ENCODE data around the gene PRDM10. TPM values are rescaled to one million over a fixed set of nuclear protein-coding genes. Genes with fewer than 3 reads are reported as not detected.
"Not testable (repeated sequence)": the region's sequence is repeated elsewhere in the genome, so short reads cannot be mapped to it uniquely, and the experiment has no call there.

The PRDM10 gene
- total RNA-seq, 2 experiments from 2014 or later, result 14.3 to 15.9 TPM

DNA sequence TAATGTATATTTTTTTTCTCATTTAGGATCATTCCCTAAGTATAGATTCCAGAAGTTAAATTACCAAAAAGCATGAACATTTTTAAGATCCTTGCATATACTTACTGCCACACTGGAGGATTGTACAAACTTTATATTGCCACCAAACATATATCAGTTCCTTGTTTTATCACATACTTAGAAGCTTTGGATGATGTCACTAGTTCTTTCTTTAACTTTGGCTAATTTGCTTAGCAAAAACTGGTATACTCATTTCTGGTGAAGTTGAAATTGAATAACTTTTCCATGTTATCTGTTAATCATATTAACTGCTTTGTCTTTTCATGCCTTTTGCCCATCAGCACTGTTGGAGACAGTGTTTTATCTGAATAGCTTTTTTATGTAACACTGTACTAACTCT is 31.6 kb upstream of the PRDM10 start:
- ATAC-seq (no peak), DNase-seq (no peak)
- POLR2A ChIA-PET, result interaction anchor here (0.7 kb wide), 1 partner anchor 193 kb away, joined by 3 read pairs; no protein-coding TSS in a partner anchor
- Mint-ChIP-seq H3K4me3 (no peak overlapping the region), H3K9me3 (ENCODE audit: insufficient read depth) (no peaks in the 10 kb centered on the region), H3K27me3 (ENCODE audit: low read depth) (peaks cover 6% of the 10 kb centered on the region), H3K36me3 (ENCODE audit: low read depth) (no peaks in the 10 kb centered on the region), H3K27ac (no peak overlapping the region), H3K4me1 (ENCODE audit: low read depth) (no peaks in the 10 kb centered on the region)
- CTCF ChIA-PET, result interaction anchor here (1.0 kb wide), 1 partner anchor 23 kb away, joined by 3 read pairs; no protein-coding TSS in a partner anchor

DNA sequence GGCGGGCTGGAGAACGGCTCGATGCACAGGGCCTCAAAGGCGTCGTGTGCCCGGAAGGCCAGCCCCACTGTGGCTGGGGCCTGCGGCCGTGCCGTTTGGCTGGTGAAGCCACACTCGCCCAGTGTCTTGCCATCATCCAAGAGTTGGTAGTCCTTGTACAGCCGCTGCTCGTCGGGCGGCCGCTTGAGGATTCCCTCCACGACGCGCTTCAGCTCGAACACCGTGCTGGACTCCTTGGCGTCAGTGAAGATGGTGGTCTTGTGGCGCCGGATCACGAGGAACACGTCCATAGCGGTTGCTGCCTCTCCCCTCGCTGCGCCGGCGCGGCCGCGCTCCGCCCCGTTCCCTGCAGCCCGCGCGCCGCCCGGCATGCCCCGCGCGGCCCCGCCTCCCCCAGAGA is 30.3 kb upstream of the PRDM10 start:
- no peaks in the 10 kb centered on the region for H3K36me3 Mint-ChIP-seq (ENCODE audit: low read depth)
- H3K9me3 Mint-ChIP-seq (ENCODE audit: insufficient read depth), result no peaks in the 10 kb centered on the region
- peaks cover 4% of the 10 kb centered on the region for H3K27me3 Mint-ChIP-seq (ENCODE audit: low read depth)
- H3K4me1 Mint-ChIP-seq (ENCODE audit: low read depth), result no peaks in the 10 kb centered on the region
- ChIA-PET POLR2A (interaction anchor here (0.6 kb wide), 1 partner anchor 135 kb away, joined by 4 read pairs; no protein-coding TSS in a partner anchor), CTCF (no interaction called here)
- H3K4me3 Mint-ChIP-seq, result no peak overlapping the region
- no peak overlapping the region for H3K27ac Mint-ChIP-seq
- ATAC-seq (no peak), DNase-seq (no peak)

DNA sequence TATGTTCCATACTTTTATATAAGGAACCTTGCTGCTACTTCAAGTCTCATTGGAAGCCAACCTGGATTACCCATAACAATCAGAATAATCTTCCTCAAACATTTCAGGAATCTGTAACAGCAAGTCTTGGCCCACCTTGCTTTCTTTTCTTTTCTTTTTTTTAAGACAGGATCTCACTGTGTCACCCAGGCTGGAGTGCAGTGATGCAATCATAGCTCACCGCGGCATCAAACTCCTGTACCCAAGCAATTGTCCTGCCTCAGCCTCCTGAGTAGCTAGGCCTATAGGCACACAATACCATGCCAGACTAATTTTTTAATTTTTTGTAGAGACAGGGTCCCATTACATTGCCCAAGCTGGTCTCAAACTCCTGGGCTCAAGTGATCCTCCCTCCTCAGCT is 29.3 kb upstream of the PRDM10 start:
- Mint-ChIP-seq H3K27ac (no peak overlapping the region), H3K36me3 (ENCODE audit: low read depth) (no peaks in the 10 kb centered on the region), H3K4me3 (no peak overlapping the region), H3K9me3 (ENCODE audit: insufficient read depth) (no peaks in the 10 kb centered on the region), H3K4me1 (ENCODE audit: low read depth) (no peaks in the 10 kb centered on the region), H3K27me3 (ENCODE audit: low read depth) (peaks cover 4% of the 10 kb centered on the region)
- DNase-seq, result no peak
- ChIA-PET POLR2A (no interaction called here), CTCF (no interaction called here)
- no peak for ATAC-seq

DNA sequence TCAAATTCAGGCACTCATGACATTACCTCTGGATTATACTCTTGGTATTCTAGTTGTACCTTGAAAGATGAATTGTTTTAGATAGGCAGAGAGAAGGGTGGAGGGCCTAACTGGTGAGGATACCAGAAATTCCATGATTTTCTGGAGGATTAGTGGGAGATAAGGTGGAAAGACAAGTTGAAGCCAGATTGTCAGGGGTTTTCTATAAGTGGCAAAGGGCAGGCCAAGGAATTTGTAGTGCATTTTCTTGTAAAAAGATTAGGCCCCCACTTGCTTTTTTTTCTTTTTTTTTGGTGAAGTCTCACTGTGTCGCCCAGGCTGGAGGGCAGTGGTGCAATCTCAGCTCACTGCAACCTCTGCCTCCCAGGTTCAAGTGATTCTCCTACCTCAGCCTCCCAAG is 28.4 kb upstream of the PRDM10 start:
- ChIA-PET CTCF (no interaction called here), POLR2A (no interaction called here)
- Mint-ChIP-seq H3K36me3 (ENCODE audit: low read depth) (no peaks in the 10 kb centered on the region), H3K4me1 (ENCODE audit: low read depth) (no peaks in the 10 kb centered on the region), H3K9me3 (ENCODE audit: insufficient read depth) (no peaks in the 10 kb centered on the region), H3K27me3 (ENCODE audit: low read depth) (peaks cover 4% of the 10 kb centered on the region), H3K4me3 (no peak overlapping the region), H3K27ac (no peak overlapping the region)
- DNase-seq (no peak), ATAC-seq (no peak)

DNA sequence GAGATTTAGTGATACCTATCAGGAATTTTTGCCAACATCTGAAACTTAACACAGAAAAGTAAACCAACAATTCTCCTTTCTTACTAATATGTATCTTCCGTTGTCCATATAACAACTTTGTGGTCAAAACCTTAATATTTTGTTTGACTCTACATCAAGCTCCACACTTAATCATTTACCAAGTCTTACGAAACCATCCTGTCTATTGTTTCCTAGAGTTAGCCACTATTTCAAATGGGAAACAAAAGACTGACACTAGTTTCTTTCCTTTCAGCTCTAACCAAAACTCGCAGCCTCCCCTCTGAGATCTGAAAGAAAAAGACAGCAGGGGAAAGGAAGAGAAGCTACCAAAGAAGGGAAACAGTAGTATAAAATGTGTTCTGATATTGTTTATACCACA is 26.5 kb upstream of the PRDM10 start:
- H3K36me3 Mint-ChIP-seq (ENCODE audit: low read depth), result no peaks in the 10 kb centered on the region
- ChIA-PET CTCF (interaction anchor here (1.0 kb wide), 1 partner anchor 42 kb away, joined by 3 read pairs; no protein-coding TSS in a partner anchor), POLR2A (no interaction called here)
- H3K9me3 Mint-ChIP-seq (ENCODE audit: insufficient read depth), result no peaks in the 10 kb centered on the region
- peaks cover 5% of the 10 kb centered on the region for H3K27me3 Mint-ChIP-seq (ENCODE audit: low read depth)
- ATAC-seq (no peak), DNase-seq (no peak)
- H3K4me1 Mint-ChIP-seq (ENCODE audit: low read depth), result no peaks in the 10 kb centered on the region
- no peak overlapping the region for H3K27ac Mint-ChIP-seq
- no peak overlapping the region for H3K4me3 Mint-ChIP-seq

DNA sequence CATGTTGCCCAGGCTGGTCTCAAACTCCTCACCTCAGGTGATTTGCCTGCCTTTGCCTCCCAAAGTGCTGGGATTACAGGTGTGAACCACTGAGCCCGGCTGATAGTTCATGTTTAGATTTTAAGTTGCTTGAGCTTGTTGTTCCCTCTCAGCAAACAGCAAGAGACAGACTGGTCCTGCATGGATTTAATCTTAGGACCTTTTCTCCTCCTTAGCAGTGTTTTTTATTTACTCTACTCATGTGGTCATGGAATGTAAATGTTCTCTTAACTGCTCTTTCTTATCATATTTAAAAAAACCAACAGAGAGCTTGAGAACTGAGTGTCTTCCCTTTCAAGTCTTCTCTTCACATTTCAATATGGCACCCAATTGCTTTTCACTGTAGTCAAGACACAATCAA is 22.7 kb upstream of the PRDM10 start:
- H3K4me1 Mint-ChIP-seq (ENCODE audit: low read depth), result no peaks in the 10 kb centered on the region
- H3K27me3 Mint-ChIP-seq (ENCODE audit: low read depth), result peaks cover 6% of the 10 kb centered on the region
- ChIA-PET POLR2A (no interaction called here), CTCF (no interaction called here)
- no peak overlapping the region for H3K27ac Mint-ChIP-seq
- DNase-seq (no peak), ATAC-seq (no peak)
- H3K4me3 Mint-ChIP-seq, result no peak overlapping the region
- H3K36me3 Mint-ChIP-seq (ENCODE audit: low read depth), result no peaks in the 10 kb centered on the region
- H3K9me3 Mint-ChIP-seq (ENCODE audit: insufficient read depth), result no peaks in the 10 kb centered on the region

DNA sequence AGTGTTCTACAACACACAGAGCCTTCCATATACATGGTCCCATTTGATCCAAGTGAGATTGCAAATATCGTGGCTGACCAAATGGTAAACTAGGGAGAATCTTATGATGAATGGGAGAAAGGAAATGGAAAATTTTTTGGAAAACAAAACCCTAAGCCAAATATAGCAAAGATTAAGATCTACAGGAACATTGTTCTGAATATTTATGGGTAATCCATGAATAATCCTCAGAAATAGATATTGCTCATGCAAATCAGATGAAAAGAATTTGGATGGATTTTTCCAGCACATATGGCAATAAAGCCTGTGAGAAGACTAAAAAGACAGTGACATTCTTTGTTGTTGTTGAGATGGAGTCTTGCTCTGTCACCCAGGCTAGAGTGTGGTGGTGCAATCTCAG is 21.7 kb upstream of the PRDM10 start:
- Mint-ChIP-seq H3K4me3 (no peak overlapping the region), H3K27ac (no peak overlapping the region), H3K36me3 (ENCODE audit: low read depth) (no peaks in the 10 kb centered on the region), H3K9me3 (ENCODE audit: insufficient read depth) (no peaks in the 10 kb centered on the region), H3K27me3 (ENCODE audit: low read depth) (peaks cover 6% of the 10 kb centered on the region), H3K4me1 (ENCODE audit: low read depth) (no peaks in the 10 kb centered on the region)
- ChIA-PET POLR2A (no interaction called here), CTCF (no interaction called here)
- DNase-seq (no peak), ATAC-seq (no peak)

DNA sequence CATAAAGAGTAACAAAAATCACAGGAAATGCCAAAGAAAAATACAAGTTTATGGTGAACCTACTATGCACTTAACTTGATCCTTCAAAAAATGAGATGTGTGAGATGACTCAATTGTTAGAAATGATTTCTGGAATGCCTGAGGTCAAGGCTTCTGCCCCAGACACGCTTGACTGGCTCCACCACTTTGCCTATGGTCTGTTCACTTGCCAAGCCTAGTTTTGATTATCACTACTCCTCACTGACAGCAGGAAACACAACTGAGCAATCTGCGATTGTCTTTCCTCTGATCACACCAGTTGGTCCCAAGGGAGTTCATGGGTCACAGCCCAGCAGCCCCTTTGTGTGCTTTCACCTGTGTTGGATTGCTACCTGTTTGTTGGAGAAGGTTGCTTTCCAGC is 20.6 kb upstream of the PRDM10 start:
- H3K4me1 Mint-ChIP-seq (ENCODE audit: low read depth), result no peaks in the 10 kb centered on the region
- DNase-seq (no peak), ATAC-seq (no peak)
- H3K9me3 Mint-ChIP-seq (ENCODE audit: insufficient read depth), result no peaks in the 10 kb centered on the region
- no peak overlapping the region for H3K27ac Mint-ChIP-seq
- no peak overlapping the region for H3K4me3 Mint-ChIP-seq
- no peaks in the 10 kb centered on the region for H3K36me3 Mint-ChIP-seq (ENCODE audit: low read depth)
- peaks cover 8% of the 10 kb centered on the region for H3K27me3 Mint-ChIP-seq (ENCODE audit: low read depth)
- POLR2A ChIA-PET, result no interaction called here
- CTCF ChIA-PET, result no interaction called here

DNA sequence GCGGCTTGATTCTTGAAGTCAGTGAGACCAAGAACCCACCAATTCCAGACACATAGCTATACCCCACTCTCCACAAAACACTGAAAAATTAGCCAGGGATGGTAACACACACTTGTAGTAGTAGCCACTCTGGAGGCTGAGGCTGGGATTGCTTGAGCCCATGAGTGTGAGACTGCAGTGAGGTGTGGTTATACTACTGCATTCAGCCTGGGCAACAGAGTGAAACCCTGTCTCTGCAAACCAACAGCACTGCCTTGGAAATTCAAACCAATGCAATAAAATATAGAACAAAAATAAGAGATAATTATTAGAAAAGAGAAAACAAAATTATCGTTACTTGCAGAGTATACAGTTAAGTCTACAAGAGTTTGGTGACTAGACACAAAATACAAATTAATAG is 20.2 kb upstream of the PRDM10 start:
- CTCF ChIA-PET, result interaction anchor here (0.8 kb wide), 1 partner anchor 109 kb away, joined by 3 read pairs; no protein-coding TSS in a partner anchor
- ATAC-seq (no peak), DNase-seq (no peak)
- POLR2A ChIA-PET, result no interaction called here
- Mint-ChIP-seq H3K4me1 (ENCODE audit: low read depth) (no peaks in the 10 kb centered on the region), H3K9me3 (ENCODE audit: insufficient read depth) (no peaks in the 10 kb centered on the region), H3K27me3 (ENCODE audit: low read depth) (peaks cover 8% of the 10 kb centered on the region), H3K27ac (no peak overlapping the region), H3K36me3 (ENCODE audit: low read depth) (no peaks in the 10 kb centered on the region), H3K4me3 (no peak overlapping the region)

DNA sequence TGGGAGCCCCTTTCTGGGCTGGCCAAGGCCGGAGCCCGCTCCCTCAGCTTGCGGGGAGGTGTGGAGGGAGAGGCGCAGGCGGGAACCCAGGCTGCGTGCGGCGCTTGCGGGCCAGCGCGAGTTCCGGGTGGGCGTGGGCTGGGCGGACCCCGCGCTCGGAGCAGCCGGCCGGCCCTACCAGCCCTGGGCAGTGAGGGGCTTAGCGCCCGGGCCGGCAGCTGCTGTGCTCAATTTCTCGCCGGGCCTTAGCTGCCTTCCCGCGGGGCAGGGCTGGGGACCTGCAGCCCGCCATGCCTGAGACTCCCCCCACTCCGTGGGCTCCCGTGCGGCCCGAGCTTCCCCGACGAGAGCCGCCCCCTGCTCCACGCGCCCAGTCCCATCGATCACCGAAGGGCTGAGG is 19.0 kb upstream of the PRDM10 start:
- POLR2A ChIA-PET; H3K36me3 Mint-ChIP-seq (ENCODE audit: low read depth); H3K9me3 Mint-ChIP-seq (ENCODE audit: insufficient read depth); H3K4me3 Mint-ChIP-seq; H3K4me1 Mint-ChIP-seq (ENCODE audit: low read depth); H3K27me3 Mint-ChIP-seq (ENCODE audit: low read depth); H3K27ac Mint-ChIP-seq; CTCF ChIA-PET; ATAC-seq; DNase-seq: not testable (repeated sequence)

DNA sequence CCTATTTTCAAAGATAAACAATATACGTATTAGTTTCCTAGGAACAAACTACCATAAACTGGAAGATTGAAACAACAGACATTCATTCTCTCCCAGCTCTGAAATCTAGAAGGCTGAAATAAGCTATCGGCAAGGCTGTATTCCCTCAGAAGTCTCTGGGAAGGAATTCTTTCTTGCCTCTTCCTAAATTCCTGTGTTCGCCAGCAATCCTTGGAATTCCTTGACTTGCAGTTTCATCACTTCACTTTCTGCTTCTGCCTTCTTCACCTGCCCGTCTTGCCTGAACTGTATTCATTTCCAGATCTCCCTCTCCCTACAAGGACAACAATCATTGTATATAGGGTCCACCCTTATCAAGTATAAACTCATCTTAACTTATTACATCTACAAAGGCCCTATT is 17.7 kb upstream of the PRDM10 start:
- CTCF ChIA-PET, result no interaction called here
- Mint-ChIP-seq H3K36me3 (ENCODE audit: low read depth) (no peaks in the 10 kb centered on the region), H3K4me3 (no peak overlapping the region), H3K27me3 (ENCODE audit: low read depth) (peaks cover 10% of the 10 kb centered on the region), H3K9me3 (ENCODE audit: insufficient read depth) (no peaks in the 10 kb centered on the region), H3K4me1 (ENCODE audit: low read depth) (no peaks in the 10 kb centered on the region), H3K27ac (no peak overlapping the region)
- no peak for DNase-seq
- POLR2A ChIA-PET, result no interaction called here
- ATAC-seq, result no peak

DNA sequence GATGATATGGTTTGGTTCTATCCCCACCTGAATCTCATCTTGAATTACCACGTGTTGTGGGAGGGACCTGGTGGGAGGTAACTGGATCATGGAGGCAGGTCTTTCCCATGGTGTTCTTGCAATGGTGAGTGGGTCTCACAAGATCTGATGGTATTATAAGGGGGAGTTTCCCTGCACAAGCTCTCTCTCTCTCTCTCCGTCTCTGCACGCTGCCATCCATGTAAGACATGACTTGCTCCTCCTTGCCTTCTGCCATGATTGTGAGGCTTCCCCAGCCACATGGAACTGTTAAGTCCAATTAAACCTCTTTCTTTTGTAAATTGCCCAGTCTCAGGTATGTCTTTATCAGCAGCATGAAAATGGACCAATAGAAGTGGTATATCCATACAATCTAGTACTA is 13.2 kb upstream of the PRDM10 start:
- ATAC-seq; DNase-seq; H3K4me3 Mint-ChIP-seq; H3K9me3 Mint-ChIP-seq (ENCODE audit: insufficient read depth); H3K27me3 Mint-ChIP-seq (ENCODE audit: low read depth); H3K36me3 Mint-ChIP-seq (ENCODE audit: low read depth); POLR2A ChIA-PET; H3K27ac Mint-ChIP-seq; H3K4me1 Mint-ChIP-seq (ENCODE audit: low read depth): not testable (repeated sequence)
- CTCF ChIA-PET, result interaction anchor here (2.0 kb wide), 1 partner anchor 116 kb away, joined by 5 read pairs; no protein-coding TSS in a partner anchor

DNA sequence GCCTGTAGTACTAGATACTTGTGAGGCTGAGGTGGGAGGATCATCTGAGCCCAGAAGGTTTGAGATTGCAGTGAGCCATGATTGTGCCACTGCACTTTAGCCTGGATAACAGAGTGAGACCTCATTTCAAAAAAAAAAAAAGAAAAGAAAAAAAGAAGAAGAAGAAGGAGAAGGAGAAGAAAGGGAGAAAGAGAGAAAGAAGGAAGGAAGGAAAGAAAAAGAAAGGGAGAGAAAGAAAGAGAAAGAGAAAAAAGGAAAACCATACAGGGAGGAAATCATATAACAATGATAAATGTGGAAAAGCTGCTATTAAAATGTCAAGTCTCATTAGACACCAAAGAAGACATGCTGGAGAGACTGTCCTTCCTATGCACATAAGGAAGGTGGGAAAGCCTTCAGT is 5.7 kb upstream of the PRDM10 start:
- H3K4me3 Mint-ChIP-seq, result no peak overlapping the region
- H3K4me1 Mint-ChIP-seq (ENCODE audit: low read depth), result peaks cover 9% of the 10 kb centered on the region
- POLR2A ChIA-PET, result interaction anchor here (0.6 kb wide), 1 partner anchor 13 kb away, joined by 3 read pairs; no protein-coding TSS in a partner anchor
- CTCF ChIA-PET, result no interaction called here
- ATAC-seq (no peak), DNase-seq (no peak)
- peaks cover 4% of the 10 kb centered on the region for H3K36me3 Mint-ChIP-seq (ENCODE audit: low read depth)
- no peak overlapping the region for H3K27ac Mint-ChIP-seq
- no peaks in the 10 kb centered on the region for H3K9me3 Mint-ChIP-seq (ENCODE audit: insufficient read depth)
- H3K27me3 Mint-ChIP-seq (ENCODE audit: low read depth), result peaks cover 5% of the 10 kb centered on the region
